Muscle layer of colon (tissue), 2 donors: ENCODE data around the gene DISC1.

Experiments used
- H3K27ac ChIP-seq: one replicate; pipeline ENCODE4 v1.7.0; 2013; ENCODE audit warnings: low read depth, mild to moderate bottlenecking, low read length, moderate library complexity
- H3K27me3 ChIP-seq, 2 donors: one replicate each; pipeline ENCODE4 v1.7.0; 2013; ENCODE audit warnings: low read length in 2 of 2, mild to moderate bottlenecking in 2 of 2; ENCODE audit not compliant: insufficient read depth in 2 of 2, control insufficient read depth in 1 of 2
- H3K36me3 ChIP-seq: one replicate; pipeline ENCODE4 v1.7.0; 2013; ENCODE audit warnings: mild to moderate bottlenecking, low read length; ENCODE audit not compliant: insufficient read depth
- H3K4me1 ChIP-seq: one replicate; pipeline ENCODE4 v1.7.0; 2013; ENCODE audit warnings: mild to moderate bottlenecking, low read length; ENCODE audit not compliant: insufficient read depth
- H3K4me3 ChIP-seq, 2 donors: one replicate each; pipeline ENCODE4 v1.7.0; 2013; ENCODE audit warnings: low read length in 2 of 2, low read depth in 1 of 2, mild to moderate bottlenecking in 1 of 2, moderate library complexity in 1 of 2
- H3K9ac ChIP-seq: one replicate; pipeline ENCODE4 v1.7.0; 2013; ENCODE audit warnings: low read length
- H3K9me3 ChIP-seq: one replicate; pipeline ENCODE4 v1.7.0; 2013; ENCODE audit warnings: mild to moderate bottlenecking, low read length
- donor health status: abdominal sarcoma.
- donor health status: Adenocarcinoma of cecum.

Gene DISC1

DNA sequence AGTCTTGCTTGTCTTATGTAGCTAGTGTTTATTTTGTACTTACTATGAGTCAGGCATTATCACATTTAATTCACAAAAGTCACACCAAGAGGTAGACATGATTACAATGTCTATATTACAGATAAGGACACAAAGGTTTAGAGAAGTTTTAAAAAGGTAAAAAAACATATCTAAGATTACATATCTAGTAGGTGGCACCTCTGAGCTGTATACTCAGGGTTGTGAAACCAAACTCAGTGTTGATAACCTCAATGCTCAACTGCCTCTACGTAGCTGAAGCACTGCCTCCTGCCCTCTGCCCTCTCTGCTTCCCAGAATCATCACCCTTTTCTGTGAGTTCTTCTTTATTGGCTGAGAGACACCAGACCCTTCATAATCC, 431.3 kb downstream of the DISC1 start:
- Histone ChIP-seq H3K9ac (no peak overlapping the region), H3K4me1 (no peaks in the 10 kb centered on the region), H3K36me3 (no peaks in the 10 kb centered on the region), H3K27ac (no peak overlapping the region), H3K27me3 (no peaks in the 10 kb centered on the region), H3K4me3 (no peak overlapping the region), H3K9me3 (no peaks in the 10 kb centered on the region)

DNA sequence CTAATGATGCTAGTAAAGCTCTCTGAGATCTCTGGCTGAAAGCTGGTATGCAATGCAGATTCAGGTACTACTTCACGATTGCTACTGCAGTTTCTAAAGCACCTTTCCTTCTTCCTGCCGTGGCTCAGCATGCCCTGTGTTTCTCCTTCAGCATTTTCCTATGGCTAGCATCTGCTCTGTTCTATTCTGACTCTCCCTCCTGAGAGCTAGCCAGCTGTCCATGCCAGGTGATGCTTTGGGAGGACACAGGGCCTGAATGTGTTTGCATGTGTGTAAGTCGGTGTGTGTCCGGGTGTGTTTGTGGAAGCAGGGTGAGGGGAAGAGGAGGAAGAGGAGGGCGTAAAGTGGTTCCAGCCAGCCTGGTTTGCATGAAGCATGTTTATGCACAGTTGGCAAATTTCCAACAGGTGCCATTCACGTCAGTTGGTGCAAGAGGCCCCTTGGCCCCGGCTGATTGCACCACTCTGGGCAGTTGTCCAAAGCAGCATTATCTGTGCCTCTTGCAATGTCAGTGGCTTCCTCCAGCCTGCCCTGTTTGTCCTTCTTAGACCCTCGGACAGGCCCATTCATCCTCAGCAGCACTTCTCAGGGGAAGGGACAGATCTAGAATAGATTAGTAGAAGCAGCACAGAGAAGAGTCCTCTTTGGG, 433.3 kb downstream of the DISC1 start:
- no peak overlapping the region for H3K27ac ChIP-seq

DNA sequence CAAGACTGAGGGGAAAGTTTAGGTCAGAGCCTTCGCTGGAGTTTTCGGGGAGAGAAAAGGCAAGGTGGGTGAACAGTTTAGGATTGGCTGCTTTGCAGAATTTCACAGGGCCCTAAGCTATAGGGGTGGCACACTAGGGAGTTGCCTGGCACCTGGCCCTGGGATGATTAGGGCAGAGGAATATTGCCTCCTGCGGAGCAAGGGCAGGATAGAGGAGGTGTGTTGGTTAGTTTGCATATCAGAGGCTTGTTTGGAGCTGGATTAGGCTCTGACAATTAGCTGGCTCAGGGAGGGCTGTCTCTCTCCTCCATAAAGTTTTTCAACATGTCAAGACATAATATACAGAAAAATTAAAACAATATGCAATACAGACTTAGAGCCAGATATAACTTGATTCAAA, 436.4 kb downstream of the DISC1 start:
- no peaks in the 10 kb centered on the region for H3K9me3 ChIP-seq
- no peak overlapping the region for H3K9ac ChIP-seq
- H3K4me1 ChIP-seq = no peaks in the 10 kb centered on the region
- H3K36me3 ChIP-seq = no peaks in the 10 kb centered on the region
- no peaks in the 10 kb centered on the region for H3K27me3 ChIP-seq
- no peak overlapping the region for H3K4me3 ChIP-seq
- H3K27ac ChIP-seq = no peak overlapping the region

More for the DNA sequence above, 433.3 kb downstream of the DISC1 start:
- H3K9me3 ChIP-seq = no peaks in the 10 kb centered on the region
- H3K27me3 ChIP-seq = no peaks in the 10 kb centered on the region
- no peak overlapping the region for H3K9ac ChIP-seq
- H3K4me1 ChIP-seq = no peaks in the 10 kb centered on the region
- no peak overlapping the region for H3K4me3 ChIP-seq
- no peaks in the 10 kb centered on the region for H3K36me3 ChIP-seq

DNA sequence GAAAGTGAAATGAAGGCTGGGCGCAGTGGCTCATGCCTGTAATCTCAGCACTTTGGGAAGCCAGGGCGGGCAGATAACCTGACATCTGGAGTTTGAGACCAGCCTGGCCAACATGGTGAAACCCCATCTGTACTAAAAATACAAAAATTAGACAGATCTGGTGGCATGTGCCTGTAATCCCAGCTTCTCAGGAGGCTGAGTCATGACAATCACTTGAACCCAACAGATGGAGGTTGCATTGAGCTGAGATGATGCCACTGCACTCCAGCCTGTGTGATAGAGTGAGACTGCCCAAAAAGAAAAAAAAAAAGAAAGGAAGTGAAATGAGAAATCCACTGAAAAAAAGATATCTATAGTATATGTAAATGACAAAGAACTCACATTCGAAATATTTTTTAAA, 439.9 kb downstream of the DISC1 start:
- H3K9ac ChIP-seq = no peak overlapping the region
- H3K27ac ChIP-seq = no peak overlapping the region
- H3K9me3 ChIP-seq = no peaks in the 10 kb centered on the region
- H3K36me3 ChIP-seq = no peaks in the 10 kb centered on the region
- H3K27me3 ChIP-seq = no peaks in the 10 kb centered on the region
- no peaks in the 10 kb centered on the region for H3K4me1 ChIP-seq
- H3K4me3 ChIP-seq = no peak overlapping the region

DNA sequence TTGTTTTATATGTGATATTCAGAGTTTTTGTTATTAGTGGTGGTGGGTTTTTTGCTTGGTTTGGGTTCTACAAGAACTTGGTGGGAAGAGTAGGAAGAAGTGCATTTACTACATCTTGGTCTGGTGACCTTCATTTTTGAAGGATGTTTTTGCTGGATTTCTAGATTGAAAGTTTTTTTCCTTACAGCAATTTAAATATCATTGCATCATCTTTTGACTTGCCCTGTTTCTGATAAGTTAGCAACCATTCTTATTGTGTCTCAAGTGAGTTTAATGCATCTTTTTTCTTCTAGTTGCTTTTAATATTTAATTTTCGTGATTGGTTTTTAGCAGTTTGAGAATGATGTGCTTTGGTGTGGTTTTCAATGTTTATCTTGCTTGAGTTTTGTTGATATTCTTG, 447.7 kb downstream of the DISC1 start:
- H3K27me3 ChIP-seq = no peaks in the 10 kb centered on the region
- no peaks in the 10 kb centered on the region for H3K9me3 ChIP-seq
- no peaks in the 10 kb centered on the region for H3K4me1 ChIP-seq
- H3K9ac ChIP-seq = no peak overlapping the region
- no peak overlapping the region for H3K4me3 ChIP-seq
- H3K27ac ChIP-seq = no peak overlapping the region
- no peaks in the 10 kb centered on the region for H3K36me3 ChIP-seq

DNA sequence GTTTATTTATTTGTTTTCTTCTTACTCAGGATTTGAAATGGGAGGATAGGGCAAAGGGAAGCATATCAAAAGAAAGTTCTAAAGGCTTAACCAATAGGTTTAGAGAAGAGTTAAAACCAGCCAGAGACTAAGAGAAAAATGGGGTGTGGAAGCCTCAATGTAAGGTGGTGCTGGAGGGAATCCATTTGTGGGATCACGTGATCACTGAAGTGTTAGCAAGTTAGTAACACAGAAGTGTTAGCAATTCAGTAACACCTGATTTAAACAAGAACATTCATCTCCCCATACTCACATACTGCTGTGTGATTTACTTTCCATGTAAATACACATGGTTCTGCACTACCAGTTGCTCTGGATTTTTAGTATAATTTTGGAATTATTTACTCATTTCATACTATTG, 451.2 kb downstream of the DISC1 start:
- Histone ChIP-seq H3K27me3 (no peaks in the 10 kb centered on the region), H3K4me3 (no peak overlapping the region), H3K36me3 (no peaks in the 10 kb centered on the region), H3K4me1 (no peaks in the 10 kb centered on the region), H3K9me3 (no peaks in the 10 kb centered on the region), H3K27ac (no peak overlapping the region), H3K9ac (no peak overlapping the region)

DNA sequence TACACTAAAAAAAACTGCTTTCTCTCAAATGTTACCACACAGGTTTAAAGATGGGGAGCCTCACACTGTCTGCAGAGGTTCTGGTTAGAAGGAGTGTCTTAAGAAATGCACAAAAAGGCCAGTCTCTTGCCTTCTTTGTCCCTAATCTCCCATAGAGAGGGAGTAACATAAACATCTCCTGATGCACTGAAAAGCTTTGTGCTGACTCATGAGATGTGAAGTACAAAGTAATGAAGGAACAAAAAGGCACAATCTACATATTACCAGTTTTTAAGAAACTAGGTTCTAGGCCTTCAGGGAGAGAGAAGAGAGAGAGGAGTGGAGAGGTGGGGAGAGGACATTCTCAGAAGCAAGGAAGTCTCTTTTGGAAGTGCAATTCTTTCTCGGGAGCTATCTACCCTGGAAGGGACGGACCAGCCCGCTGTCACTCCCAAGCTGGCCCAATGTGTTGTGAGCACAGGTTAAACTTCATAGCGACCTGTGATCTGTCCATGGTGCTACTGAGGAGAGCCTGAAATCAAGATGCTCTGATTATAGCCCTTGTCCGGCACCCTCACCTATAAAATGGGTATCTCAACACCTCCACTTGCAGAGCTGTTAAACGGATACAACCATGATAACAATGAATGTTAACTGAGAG, 458.1 kb downstream of the DISC1 start:
- H3K4me3 ChIP-seq = no peak overlapping the region
- no peaks in the 10 kb centered on the region for H3K9me3 ChIP-seq
- no peaks in the 10 kb centered on the region for H3K4me1 ChIP-seq
- no peaks in the 10 kb centered on the region for H3K27me3 ChIP-seq
- no peak overlapping the region for H3K9ac ChIP-seq
- H3K36me3 ChIP-seq = no peaks in the 10 kb centered on the region
- H3K27ac ChIP-seq = no peak overlapping the region

DNA sequence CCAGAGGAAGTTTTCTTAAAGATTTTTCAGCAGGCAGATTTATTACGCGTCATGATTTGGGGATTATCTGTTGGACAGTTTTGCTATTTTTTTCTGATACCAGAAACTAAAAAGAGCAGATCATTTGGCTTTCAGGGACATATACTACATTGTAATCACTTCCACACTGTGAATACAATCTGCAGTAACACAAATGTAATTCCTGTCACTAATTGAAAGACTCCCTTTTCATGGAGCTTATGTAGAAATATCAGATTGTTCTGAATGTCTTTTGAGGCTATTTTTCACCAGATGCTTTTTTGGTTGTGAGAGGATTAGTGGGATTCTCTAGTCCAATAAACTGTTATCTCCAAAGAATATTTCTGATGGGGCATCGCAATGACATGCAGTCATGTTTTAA, 464.2 kb downstream of the DISC1 start:
- H3K27me3 ChIP-seq = no peaks in the 10 kb centered on the region
- H3K36me3 ChIP-seq = no peaks in the 10 kb centered on the region
- no peak overlapping the region for H3K27ac ChIP-seq
- H3K4me1 ChIP-seq = no peaks in the 10 kb centered on the region
- no peak overlapping the region for H3K9ac ChIP-seq
- H3K9me3 ChIP-seq = no peaks in the 10 kb centered on the region
- H3K4me3 ChIP-seq = no peak overlapping the region
